ENCODE data around the gene UIMC1.

DNA sequence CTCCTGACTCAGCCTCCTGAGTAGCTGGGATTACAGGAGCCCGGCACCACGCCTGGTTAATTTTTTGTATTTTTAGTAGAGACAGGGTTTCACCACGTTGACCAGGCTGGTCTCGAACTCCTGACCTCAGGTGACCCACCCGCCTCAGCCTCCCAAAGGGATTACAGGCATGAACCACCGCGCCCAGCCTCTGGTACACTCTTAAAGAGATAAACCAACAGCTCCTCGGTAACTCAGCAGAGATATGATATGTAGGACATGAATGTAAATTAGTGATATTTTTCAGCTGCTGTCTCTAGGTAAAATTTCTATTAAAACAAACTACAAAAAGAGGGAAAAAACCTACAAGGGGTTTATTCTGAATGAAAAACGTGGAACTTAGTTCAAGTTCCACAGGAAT, 64.6 kb downstream of the UIMC1 start:
- TF ChIP-seq, protein P1, sequence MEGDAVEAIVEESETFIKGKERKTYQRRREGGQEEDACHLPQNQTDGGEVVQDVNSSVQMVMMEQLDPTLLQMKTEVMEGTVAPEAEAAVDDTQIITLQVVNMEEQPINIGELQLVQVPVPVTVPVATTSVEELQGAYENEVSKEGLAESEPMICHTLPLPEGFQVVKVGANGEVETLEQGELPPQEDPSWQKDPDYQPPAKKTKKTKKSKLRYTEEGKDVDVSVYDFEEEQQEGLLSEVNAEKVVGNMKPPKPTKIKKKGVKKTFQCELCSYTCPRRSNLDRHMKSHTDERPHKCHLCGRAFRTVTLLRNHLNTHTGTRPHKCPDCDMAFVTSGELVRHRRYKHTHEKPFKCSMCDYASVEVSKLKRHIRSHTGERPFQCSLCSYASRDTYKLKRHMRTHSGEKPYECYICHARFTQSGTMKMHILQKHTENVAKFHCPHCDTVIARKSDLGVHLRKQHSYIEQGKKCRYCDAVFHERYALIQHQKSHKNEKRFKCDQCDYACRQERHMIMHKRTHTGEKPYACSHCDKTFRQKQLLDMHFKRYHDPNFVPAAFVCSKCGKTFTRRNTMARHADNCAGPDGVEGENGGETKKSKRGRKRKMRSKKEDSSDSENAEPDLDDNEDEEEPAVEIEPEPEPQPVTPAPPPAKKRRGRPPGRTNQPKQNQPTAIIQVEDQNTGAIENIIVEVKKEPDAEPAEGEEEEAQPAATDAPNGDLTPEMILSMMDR (conservative IDR thresholded peaks at IDR 0.05), result no peak
- no peak for TF ChIP-seq ZFX (IDR thresholded peaks at IDR 0.05)
